Measurements from ENCODE around the gene DLX4. TPM values are rescaled to one million over a fixed set of nuclear protein-coding genes. Genes with fewer than 3 reads are reported as not detected.
A peak's percentile ranks its signal among the peaks of the same experiment; 100 is the strongest.

DLX4 gene
- total and polyA plus RNA-seq, 5 donors: 0.09 to 0.12 TPM; not detected in 3

DNA sequence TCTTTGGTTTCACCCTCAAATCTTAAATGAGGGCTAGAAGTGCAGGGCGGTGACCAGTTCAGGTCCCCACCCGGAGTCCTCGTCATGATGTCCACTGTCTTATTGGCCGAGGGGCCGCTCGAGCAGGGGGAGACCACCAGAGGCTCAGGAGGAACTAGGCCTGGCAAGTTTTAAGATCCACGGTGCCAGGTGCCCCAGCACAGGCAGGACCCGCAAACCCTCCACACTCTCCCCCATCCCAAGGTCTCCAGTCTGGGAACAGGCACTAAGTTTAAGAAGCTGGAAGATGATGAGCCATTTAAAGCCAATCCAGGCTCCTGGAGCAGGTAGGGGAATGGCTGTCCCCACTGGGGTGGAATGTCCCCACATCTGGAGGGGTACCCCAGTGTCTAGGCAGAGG lies 21.9 kb downstream of the DLX4 start:
- ATAC-seq: no peak
- WGBS: 83% methylated on average over 8 of the region's 8 CpGs
- Histone ChIP-seq H3K27ac (ENCODE audit: low read length) (no peak overlapping the region), H3K9me3 (ENCODE audit: control insufficient read depth, low read length) (no peaks in the 10 kb centered on the region), H3K4me1 (ENCODE audit: control insufficient read depth, insufficient read depth, low read length) (no peaks in the 10 kb centered on the region), H3K27me3 (ENCODE audit: control insufficient read depth, insufficient read depth) (no peaks in the 10 kb centered on the region), H3K4me3 (ENCODE audit: low read length) (no peak overlapping the region)
- no peak for DNase-seq
- intact Hi-C loops (cut with DNase I): loop anchor here in 2 of 4 donors (10.0 kb wide), 1 partner anchor 426 kb away; no protein-coding TSS in a partner anchor

DNA sequence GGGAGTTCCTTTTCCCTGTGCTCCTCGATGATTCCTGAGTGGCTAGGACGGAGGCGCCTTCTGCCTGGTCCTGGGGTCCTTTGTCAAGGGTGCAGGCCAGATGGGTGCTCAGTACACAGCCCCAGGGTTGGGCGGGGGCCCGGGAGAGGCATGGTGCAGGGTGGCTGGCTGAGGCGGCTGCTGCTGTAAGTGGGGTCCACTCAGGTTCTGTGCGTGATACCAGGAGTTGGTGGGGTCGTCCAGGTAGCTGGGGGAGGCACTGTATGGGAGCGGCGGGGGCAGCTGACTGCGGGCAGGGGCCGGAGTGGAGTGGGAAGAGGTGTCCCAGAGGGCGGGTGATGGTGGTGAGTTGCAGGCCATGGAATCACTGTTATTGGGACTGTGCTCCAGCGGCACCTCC lies 22.4 kb downstream of the DLX4 start:
- H3K27me3 ChIP-seq (ENCODE audit: control insufficient read depth, insufficient read depth): no peaks in the 10 kb centered on the region
- WGBS: 81% methylated on average over 14 of the region's 14 CpGs

DNA sequence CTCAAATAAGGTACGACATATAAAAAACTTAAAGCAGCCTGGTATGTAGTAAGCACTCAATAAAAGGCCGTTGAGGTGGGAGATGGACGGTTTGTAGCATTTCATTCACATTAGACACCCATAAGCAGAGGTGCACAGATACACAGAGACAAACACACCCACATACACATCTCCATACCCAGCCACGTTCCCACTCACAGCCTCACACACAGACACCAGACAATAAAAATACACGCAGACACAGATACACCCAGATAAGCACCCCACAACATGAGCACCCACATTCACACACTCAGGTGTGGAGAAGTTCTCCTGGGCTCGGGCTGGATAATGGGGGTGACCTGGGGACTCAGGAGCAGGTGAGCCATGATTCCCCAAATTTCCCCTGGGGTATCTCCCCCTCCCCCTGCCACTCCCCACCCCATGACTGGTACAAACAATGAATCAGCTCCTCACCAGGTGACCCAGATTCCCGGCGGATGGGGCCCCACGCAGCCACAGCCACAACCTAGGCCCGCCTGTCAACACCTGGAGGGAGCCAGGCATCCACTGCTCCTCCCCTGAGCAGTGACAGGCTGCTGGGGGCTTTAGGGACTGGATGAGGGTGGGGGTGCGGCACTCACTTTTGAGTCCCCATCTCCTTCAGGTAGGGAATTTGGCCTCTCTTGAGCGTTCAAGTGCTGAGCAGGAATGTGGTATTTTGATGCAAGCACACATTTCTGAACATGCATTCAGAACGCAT lies 23.4 kb downstream of the DLX4 start:
- intact Hi-C loops (cut with DNase I): loop anchor here in 2 of 4 donors (10.0 kb wide), 1 partner anchor 428 kb away; no protein-coding TSS in a partner anchor
- no peak for DNase-seq
- WGBS: 77% methylated on average over 13 of the region's 13 CpGs
- Histone ChIP-seq H3K9me3 (ENCODE audit: control insufficient read depth, low read length) (no peaks in the 10 kb centered on the region), H3K4me1 (ENCODE audit: control insufficient read depth, insufficient read depth, low read length) (no peaks in the 10 kb centered on the region), H3K27ac (ENCODE audit: low read length) (no peak overlapping the region), H3K4me3 (ENCODE audit: low read length) (no peak overlapping the region), H3K27me3 (ENCODE audit: control insufficient read depth, insufficient read depth) (no peaks in the 10 kb centered on the region)
- no peak for ATAC-seq

More for the DNA sequence above, 22.4 kb downstream of the DLX4 start:
- Histone ChIP-seq H3K4me1 (ENCODE audit: control insufficient read depth, insufficient read depth, low read length) (no peaks in the 10 kb centered on the region), H3K4me3 (ENCODE audit: low read length) (no peak overlapping the region), H3K9me3 (ENCODE audit: control insufficient read depth, low read length) (no peaks in the 10 kb centered on the region), H3K27ac (ENCODE audit: low read length) (no peak overlapping the region)
- no peak for DNase-seq
- no peak for ATAC-seq
- intact Hi-C loops (cut with DNase I): loop anchor here in 2 of 4 donors (10.0 kb wide), 1 partner anchor 427 kb away; no protein-coding TSS in a partner anchor

DNA sequence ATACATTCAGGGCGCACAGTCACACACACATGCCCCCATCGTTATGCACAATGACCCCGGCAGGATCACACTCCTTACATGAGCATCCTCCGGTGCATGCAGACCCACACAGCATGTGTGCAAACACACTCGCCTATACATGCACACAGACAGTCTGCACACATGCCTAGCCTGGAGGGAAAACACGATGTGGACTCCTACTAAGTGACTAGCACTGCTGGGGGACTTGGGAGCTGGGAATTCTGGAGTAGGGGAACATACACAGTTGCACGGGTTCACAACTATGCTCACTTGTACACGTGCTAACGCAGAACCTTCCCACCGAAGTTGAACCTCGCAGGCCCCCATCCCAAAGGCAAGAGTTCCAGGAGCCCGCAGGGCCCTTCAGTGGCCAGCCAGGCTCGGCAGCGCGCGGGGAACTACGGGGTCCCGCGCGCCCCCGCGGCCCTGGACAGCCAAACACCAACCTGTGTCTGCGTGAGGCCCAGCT lies 24.0 kb downstream of the DLX4 start:
- ATAC-seq (no peak), DNase-seq (no peak)
- intact Hi-C loops (cut with DNase I): loop anchor here in 2 of 4 donors (10.0 kb wide), 1 partner anchor 428 kb away; no protein-coding TSS in a partner anchor
- Histone ChIP-seq H3K9me3 (ENCODE audit: control insufficient read depth, low read length) (no peaks in the 10 kb centered on the region), H3K4me3 (ENCODE audit: low read length) (peak overlapping the region; percentile 51), H3K27ac (ENCODE audit: low read length) (no peak overlapping the region), H3K4me1 (ENCODE audit: control insufficient read depth, insufficient read depth, low read length) (no peaks in the 10 kb centered on the region), H3K27me3 (ENCODE audit: control insufficient read depth, insufficient read depth) (no peaks in the 10 kb centered on the region)
- WGBS: 22% methylated on average over 23 of the region's 23 CpGs

DNA sequence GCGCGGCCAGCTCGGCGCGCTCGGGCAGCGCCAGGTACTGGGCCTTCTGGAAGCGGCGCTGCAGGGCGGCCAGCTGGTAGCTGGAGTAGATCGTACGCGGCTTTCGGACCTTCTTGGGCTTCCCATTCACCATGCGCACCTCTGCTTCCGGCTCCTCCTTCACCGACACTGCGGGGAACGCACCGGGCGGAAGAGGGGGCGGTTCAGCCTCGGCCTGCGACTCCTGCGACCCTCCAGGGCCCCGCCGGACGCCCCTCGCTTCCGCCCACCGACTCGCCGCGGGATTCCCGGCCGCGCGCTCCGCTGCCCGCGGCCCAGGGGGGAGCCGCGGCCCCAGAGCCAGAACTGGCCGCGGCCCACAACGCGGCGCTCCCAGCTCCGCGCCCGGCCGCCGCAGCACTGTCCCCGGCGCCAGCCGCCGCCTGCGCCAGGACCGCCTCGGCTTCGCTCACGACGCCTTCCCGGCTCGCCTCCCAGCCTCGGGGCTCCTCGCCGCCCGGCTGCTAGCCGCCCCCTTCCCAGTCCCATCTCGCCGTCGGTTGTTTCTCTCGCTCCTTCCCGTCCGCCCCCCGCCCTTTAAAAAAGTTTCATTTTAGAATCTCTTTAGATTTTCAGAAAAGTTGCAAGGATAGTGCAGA lies 24.6 kb downstream of the DLX4 start:
- Histone ChIP-seq H3K4me3 (ENCODE audit: low read length) (peak overlapping the region; percentile 51), H3K4me1 (ENCODE audit: control insufficient read depth, insufficient read depth, low read length) (no peaks in the 10 kb centered on the region), H3K9me3 (ENCODE audit: control insufficient read depth, low read length) (no peaks in the 10 kb centered on the region), H3K27me3 (ENCODE audit: control insufficient read depth, insufficient read depth) (no peaks in the 10 kb centered on the region), H3K27ac (ENCODE audit: low read length) (no peak overlapping the region)
- peak in 2 of 3 donors; percentile 59 to 68 for DNase-seq
- WGBS: 2% methylated on average over 77 of the region's 77 CpGs
- peak; percentile 34 to 52 for ATAC-seq
- intact Hi-C loops (cut with DNase I): loop anchor here in 2 of 4 donors (10.0 kb wide), 1 partner anchor 429 kb away; no protein-coding TSS in a partner anchor

DNA sequence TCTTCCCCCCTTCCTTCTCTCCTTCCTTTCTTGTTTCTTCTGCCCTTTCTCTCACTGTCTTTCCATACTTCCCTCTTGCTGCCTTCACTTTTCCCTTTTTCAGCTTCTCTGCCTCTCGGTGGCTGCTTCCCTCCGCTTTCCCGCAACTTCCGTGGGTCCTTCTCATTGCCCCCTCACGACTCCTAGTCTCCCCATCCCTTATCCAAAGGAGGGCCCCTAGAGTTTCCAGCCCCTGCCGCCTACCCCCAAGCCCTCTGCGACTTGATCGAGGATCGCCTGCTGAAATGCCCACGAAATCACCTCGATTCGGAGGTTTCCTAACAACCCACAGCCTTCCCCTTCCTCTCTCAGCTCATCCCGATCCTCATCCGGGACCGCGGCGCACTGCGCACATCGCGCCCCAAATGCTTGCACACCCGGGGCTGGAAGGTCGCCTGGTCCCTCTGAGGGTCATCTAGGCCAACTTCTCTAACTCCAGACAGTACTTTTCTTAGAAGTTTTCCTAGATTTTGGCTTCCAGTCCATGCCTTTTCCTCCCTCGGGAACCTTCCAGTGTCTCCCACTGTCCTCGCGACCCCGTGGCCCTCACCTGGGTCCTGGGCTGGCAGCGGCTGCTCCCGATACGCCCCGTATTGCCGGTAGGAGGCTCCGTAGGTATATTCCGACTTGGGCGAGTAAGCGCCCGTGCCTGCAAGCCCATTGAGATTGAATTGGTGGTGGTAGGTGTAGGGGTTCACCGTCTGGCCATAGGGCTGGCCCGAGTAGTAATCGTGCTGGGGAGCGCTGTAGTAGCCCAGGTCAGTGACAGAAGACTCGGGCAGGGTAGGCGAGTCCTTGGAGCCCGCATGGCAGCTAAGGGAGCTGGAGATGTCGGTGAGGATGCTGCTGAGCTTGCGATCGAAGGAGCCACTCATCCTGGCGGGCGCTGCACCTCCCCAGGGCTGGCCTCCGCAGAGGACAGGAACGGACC lies 25.4 kb downstream of the DLX4 start:
- Histone ChIP-seq H3K4me1 (ENCODE audit: control insufficient read depth, insufficient read depth, low read length) (no peaks in the 10 kb centered on the region), H3K27ac (ENCODE audit: low read length) (no peak overlapping the region), H3K27me3 (ENCODE audit: control insufficient read depth, insufficient read depth) (no peaks in the 10 kb centered on the region), H3K4me3 (ENCODE audit: low read length) (peak overlapping the region; percentile 51), H3K9me3 (ENCODE audit: control insufficient read depth, low read length) (no peaks in the 10 kb centered on the region)
- peak in 1 of 3 donors; percentile 53 for DNase-seq
- no peak for ATAC-seq
- intact Hi-C loops (cut with DNase I): loop anchor here (5.0 to 10.0 kb wide), 7 partner anchors 42 to 437 kb away; no protein-coding TSS in a partner anchor
- 4% methylated on average over 50 of the region's 50 CpGs for WGBS

DNA sequence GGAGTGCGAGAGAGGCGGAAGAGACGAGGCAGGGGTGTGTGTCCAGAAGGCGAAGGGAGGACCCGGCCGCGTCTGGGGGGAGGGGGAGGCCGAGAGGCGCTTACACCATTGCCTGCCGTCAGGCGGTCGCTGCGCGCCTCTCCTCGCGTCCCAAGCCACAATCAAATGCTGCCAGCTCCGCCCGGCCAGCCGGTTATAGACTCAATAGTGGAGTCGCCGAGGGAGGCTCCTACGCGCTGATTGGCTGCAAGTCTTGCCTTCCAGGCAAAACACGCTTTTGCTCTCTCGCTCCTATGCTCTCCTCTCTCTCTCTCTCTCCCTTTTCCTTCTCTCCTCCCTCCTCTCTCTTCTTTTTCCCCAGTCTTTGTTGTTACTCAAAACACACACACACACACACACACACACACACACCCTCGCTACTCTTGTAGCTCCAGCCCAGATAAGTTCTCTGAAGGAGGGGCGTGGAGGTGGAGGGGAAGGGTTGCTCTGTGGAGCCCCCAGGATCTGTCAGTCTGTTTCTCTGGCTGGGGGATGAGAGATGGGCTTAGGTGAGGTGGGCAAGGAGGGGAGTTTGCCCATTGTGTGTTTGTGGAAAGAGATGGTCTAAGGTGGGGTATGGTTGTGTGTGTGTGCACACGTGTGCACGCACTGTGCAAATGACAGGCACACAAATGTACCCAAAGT lies 26.2 kb downstream of the DLX4 start, which contains the start of gene DLX3:
Gene DLX3, minus strand, starts transcription at position 170 of the 684 bp plus-strand sequence. CDS start 226 bp downstream, outside the sequence.
- Histone ChIP-seq H3K4me3 (ENCODE audit: low read length) (peak within 1 kb of the TSS; percentile 51), H3K9me3 (ENCODE audit: control insufficient read depth, low read length) (no peaks in the 10 kb centered on the region), H3K4me1 (ENCODE audit: control insufficient read depth, insufficient read depth, low read length) (no peaks in the 10 kb centered on the region), H3K27ac (ENCODE audit: low read length) (no peak within 1 kb of the TSS), H3K27me3 (ENCODE audit: control insufficient read depth, insufficient read depth) (no peaks in the 10 kb centered on the region)
- DNase-seq: peak; percentile 85 to 90 (median 90)
- intact Hi-C loops (cut with DNase I): loop anchor here (5.0 to 10.0 kb wide), 7 partner anchors 43 to 438 kb away; no protein-coding TSS in a partner anchor
- ATAC-seq: peak; percentile 67 to 72
- WGBS: 3% methylated on average over 29 of the region's 29 CpGs

DNA sequence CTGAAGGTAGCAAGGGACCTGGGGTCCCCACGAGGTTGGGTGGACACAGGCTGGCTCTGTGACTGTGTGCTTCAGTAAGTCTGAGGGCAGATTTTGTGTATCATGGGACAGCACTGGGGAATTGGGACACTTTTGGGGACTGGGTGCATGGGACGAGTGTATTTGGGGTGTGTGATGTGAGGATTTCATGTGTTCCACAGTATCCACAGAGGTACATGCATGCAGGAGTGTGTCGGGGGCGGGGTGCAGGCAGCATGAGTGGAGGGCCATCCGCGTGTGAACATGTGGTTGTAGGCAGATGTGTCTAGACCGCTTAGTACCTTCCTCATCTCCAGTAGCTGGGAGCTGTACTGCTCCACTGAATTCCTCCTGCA lies 27.1 kb downstream of the DLX4 start:
- no peak for DNase-seq
- H3K9me3 ChIP-seq (ENCODE audit: control insufficient read depth, low read length): no peaks in the 10 kb centered on the region
- 40% methylated on average over 7 of the region's 7 CpGs for WGBS
- H3K4me3 ChIP-seq (ENCODE audit: low read length): no peak overlapping the region
- H3K27me3 ChIP-seq (ENCODE audit: control insufficient read depth, insufficient read depth): no peaks in the 10 kb centered on the region
- H3K27ac ChIP-seq (ENCODE audit: low read length): no peak overlapping the region
- intact Hi-C loops (cut with DNase I): loop anchor here (2.0 to 10.0 kb wide), 8 partner anchors 44 to 439 kb away; no protein-coding TSS in a partner anchor
- H3K4me1 ChIP-seq (ENCODE audit: control insufficient read depth, insufficient read depth, low read length): no peaks in the 10 kb centered on the region
- no peak for ATAC-seq

DNA sequence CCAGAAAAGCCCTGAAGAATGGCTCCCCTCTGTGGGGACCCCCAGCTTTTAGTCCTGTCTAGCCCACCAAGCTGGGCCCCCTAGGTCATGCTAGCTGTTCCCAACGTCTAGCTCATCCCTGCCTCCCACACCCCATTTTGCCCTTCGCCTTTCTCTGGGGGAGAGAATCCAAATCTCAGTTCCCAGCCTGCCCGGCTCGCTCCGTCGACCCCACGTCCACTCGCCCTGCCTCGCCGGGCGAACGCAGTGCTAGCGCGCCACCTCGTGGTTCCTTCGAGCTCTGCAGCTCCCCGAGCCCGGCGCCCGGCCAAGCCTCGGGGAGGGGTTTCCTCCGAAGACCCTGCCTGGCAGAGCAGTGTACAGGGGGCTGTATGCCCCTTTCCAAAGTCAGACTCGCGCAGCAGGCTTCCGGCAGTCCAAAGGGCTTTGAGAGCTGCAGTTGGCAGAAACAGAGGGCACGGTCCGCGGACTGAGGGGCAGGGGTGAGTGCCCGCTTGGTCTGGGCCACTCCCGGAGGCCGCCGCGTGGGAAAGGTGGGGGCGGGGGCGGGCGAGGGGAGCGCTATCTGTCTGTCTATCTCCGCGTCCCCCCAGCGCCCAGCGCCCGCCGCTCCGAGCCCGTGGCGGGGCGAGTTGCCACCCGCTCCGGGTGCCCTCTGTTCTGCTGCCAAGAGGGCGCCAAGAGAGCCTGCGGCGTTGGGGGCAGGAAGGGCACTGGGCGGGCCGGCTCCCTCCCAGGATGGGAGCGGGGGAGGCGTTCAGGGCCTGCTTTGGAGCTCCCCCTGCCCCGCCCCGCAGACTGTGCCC lies 27.7 kb downstream of the DLX4 start:
- Histone ChIP-seq H3K9me3 (ENCODE audit: control insufficient read depth, low read length) (no peaks in the 10 kb centered on the region), H3K27me3 (ENCODE audit: control insufficient read depth, insufficient read depth) (no peaks in the 10 kb centered on the region), H3K4me1 (ENCODE audit: control insufficient read depth, insufficient read depth, low read length) (no peaks in the 10 kb centered on the region), H3K4me3 (ENCODE audit: low read length) (peak overlapping the region; percentile 29), H3K27ac (ENCODE audit: low read length) (no peak overlapping the region)
- ATAC-seq (peak; percentile 15 to 57), DNase-seq (peak; percentile 41 to 85 (median 79))
- WGBS: 2% methylated on average over 58 of the region's 58 CpGs
- intact Hi-C loops (cut with DNase I): loop anchor here (2.0 to 10.0 kb wide), 8 partner anchors 44 to 439 kb away; no protein-coding TSS in a partner anchor
